Cardiac fibroblast (primary cell): Measurements from ENCODE around the gene TREX2.

Experiments used
- DNase-seq, 2 donors: peaks; one replicate each; pipeline versions ENCODE4 v3.0.0 to v3.0.0-alpha.2; 2010; ENCODE audit warnings: low read depth in 2 of 2
- H3K4me3 ChIP-seq, 2 donors: replicated peaks in 1 of 2; 1 replicate in 1 of 2; 2 replicates in 1 of 2; pipeline ENCODE4 v1.5.1; 2011; ENCODE audit warnings: low read depth in 2 of 2, low read length in 2 of 2, mild to moderate bottlenecking in 2 of 2, moderate library complexity in 1 of 2
- CTCF ChIP-seq: IDR thresholded peaks from one replicate; pipeline ENCODE4 v1.5.1; 2011; ENCODE audit warnings: low read depth, mild to moderate bottlenecking, low read length, inconsistent platforms

Gene TREX2

GRCh38 chrX:153471663-153472280 lies 25.9 kb upstream of the TREX2 start:
- DNase-seq: no peak
- no peak overlapping the region for H3K4me3 ChIP-seq
- TF ChIP-seq CTCF: no peak

- peak; percentile 89 to 95 for DNase-seq
- H3K4me3 ChIP-seq: peak within 1 kb of the TSS; percentile 64 to 70
- TF ChIP-seq CTCF: peak; percentile 66
These were observed 24.8 kb upstream of the TREX2 start, which contains the start of gene HAUS7 for GRCh38 chrX:153470411-153471363. TSS of gene HAUS7 (minus strand) at chrX:153470576. CDS start at chrX:153470557, 19 bp downstream.

GRCh38 chrX:153469811-153470410 lies 24.1 kb upstream of the TREX2 start:
- H3K4me3 ChIP-seq: peak overlapping the region; percentile 64 to 70
- TF ChIP-seq CTCF: peak; percentile 13
- DNase-seq: peak in 1 of 2 donors; percentile 34

- no peak for TF ChIP-seq CTCF
- no peak for DNase-seq
- H3K4me3 ChIP-seq: no peak overlapping the region
These were observed 22.2 kb upstream of the TREX2 start for GRCh38 chrX:153468008-153468580.

- DNase-seq: no peak
- H3K4me3 ChIP-seq: no peak overlapping the region
- no peak for TF ChIP-seq CTCF
These were observed 20.0 kb upstream of the TREX2 start for GRCh38 chrX:153465691-153466380.

- TF ChIP-seq CTCF: no peak
- DNase-seq: no peak
- H3K4me3 ChIP-seq: no peak overlapping the region
These were observed 18.3 kb upstream of the TREX2 start for GRCh38 chrX:153464116-153464515.
